OCI-LY3 (cell line): ENCODE measurements around the gene EPS15.

Experiments
- CTCF ChIP-seq: fragments of 200-600, 300-600 bp; sonication (generic); IDR thresholded peaks from 2 replicates; pipeline ENCODE4 v1.5.1; 2014; ENCODE audit warnings: antibody characterized with exemption, low read length, low read depth
- EZH2phosphoT487 ChIP-seq: fragments of 200-600 bp; shearing (Covaris generic); IDR thresholded peaks from 2 replicates; pipeline ENCODE4 v1.6.1; 2018; ENCODE audit warnings: antibody characterized with exemption, mixed run types, low read depth

- TF ChIP-seq CTCF (no peak), EZH2phosphoT487 (no peak)
Observed at GRCh38 chr1:51559501-51559900, 40.4 kb upstream of the EPS15 start.
